Stimulated activated CD8-positive, alpha-beta memory T cell treated with anti-CD3 and anti-CD28 coated beads, Interleukin-7, amount 100 ng/mL, for 24 hours (primary cell): ENCODE measurements around the gene HLA-DPB1.
"Not testable (repeated sequence)": the region's sequence is repeated elsewhere in the genome, so short reads cannot be mapped to it uniquely, and the experiment has no call there.

Experiments
- DNase-seq: peaks from one replicate; pipeline ENCODE4 v3.0.0-alpha.2; 2020; ENCODE audit warnings: low read depth

HLA-DPB1 gene

DNA sequence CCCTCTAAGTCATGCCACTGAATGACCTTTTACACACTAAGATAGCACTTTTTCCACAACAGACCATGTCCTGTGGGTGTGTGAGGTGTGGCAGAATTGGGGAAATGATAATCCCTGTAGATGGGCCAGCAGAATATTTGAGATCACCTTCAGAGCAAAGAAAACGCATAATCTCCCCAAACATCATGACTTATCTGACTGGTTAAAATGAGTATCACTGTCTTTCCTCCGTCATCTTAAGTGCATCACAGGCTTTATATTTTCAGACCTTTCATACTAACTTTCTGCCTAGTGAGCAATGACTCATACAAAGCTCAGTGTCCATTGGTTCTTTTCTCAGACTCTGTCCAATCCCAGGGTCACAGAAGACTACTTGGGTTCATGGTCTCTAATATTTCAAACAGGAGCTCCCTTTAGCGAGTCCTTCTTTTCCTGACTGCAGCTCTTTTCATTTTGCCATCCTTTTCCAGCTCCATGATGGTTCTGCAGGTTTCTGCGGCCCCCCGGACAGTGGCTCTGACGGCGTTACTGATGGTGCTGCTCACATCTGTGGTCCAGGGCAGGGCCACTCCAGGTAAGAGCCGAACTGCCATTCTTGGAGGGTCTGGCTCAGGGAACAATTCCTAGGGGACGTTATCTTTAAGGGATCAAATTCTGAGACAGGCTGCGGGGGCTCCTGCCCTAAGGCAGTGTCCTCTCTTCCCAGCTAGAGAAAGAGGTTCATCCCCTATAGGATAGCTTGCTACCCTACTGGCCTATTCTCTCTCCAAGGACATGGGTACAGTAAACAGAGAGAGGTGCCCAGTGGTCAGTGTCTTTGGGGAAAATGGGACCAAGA lies at the start of gene HLA-DPB1:
HLA-DPB1 (plus strand) TSS at position 423 of the 838 bp plus-strand sequence; CDS start at position 475, 52 bp downstream.
- no peak for DNase-seq

GRCh38 chr6:33028220-33028849 lies 47.5 kb upstream of the HLA-DPB1 start:
- no peak for DNase-seq

DNA sequence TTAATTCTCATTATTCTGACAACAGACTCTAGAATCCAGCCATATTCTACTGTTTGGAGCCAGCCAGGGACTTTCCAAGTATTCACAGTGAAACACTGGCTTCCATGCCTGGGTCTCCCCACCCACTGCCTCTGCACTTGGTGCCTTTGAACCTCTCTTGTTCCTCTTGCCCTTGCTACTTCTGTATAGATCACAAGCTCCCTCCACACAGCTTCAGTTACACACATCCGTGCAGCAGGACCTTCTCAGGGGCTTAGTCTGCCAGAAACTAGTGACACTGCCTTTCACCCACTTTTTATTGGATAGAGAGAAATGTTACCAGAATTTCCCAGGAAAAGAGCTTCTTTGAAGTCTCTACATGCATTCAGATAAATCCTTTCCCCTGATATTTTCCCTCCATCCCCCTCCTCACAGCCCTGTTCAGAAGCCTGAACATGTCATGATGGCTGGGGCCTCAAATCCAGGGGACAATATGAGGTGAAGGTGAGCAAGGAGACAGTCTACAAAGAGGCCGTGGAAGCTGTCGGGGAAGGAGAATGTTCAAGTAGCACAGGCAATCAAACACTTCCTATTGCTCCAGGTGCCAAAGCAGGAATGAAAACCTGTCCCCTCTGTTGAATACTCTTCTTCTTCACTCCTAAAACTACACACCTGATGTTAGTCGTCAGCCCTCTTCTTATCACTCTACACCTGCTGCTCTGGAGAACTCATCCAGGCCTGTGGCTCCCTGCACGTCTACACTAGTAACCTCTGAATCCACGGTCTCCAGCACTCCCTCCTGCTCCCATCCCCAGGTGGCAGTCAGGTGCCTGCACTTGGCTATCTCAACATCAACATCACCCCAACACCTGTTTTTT lies 46.2 kb upstream of the HLA-DPB1 start:
- no peak for DNase-seq

DNA sequence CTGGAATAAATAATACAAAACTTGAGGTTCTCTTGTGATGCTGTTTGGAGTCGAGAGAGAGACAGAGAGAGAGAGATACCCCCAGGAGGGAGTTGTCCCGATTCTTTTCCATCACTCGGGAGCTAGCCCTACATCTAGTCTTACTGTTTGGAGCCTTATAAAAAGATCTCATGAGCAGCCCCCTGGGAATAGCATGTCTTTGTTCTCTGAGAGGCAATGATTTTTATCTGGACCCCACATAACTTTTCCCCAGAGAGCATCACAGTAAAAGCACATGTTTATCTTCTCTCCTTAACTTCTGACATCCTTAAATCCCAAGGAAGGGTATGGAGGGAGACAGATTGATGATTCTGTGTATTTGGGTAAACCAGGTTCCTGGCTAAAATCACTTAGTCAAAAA lies 45.5 kb upstream of the HLA-DPB1 start:
- DNase-seq = no peak

DNA sequence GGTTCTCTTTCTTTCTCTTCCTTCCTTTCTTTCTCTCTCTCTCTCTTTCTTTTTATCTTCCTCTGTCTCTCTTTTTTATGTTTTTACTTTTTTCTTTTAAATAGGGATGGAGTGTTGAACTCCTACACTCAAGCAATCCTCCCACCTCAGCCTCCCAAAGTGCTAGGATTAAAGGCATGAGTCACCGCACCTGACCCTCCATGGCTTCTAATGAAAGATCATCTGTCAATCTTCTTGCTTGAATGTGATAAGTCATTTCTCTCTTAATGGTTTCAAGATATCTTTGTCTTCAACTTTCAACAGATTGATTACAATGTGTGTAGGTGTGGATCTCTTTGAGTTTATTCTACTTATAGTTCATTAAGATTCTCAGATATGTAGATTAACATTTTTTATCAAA lies 41.2 kb upstream of the HLA-DPB1 start:
- no peak for DNase-seq

GRCh38 chr6:33036535-33036934 lies 39.3 kb upstream of the HLA-DPB1 start:
- DNase-seq = no peak

DNA sequence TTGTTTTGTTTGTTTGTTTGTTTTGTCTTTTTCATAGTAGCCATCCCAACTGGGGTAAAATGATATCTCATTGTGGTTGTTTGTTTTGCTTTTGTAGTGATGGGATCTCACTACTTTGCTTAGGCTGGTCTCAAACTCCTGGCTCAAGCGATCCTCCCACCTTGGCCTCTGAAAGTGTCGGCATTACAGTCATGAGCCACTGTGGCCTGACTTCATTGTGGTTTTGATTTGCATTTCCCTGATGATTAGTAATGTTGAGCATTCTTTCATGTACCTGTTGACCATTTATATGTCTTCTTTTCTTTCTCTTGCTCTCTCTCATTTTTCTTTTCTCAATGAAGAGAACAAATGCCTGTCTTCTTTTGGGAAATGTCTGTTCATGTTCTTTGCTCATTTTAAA lies 35.6 kb upstream of the HLA-DPB1 start:
- no peak for DNase-seq

DNA sequence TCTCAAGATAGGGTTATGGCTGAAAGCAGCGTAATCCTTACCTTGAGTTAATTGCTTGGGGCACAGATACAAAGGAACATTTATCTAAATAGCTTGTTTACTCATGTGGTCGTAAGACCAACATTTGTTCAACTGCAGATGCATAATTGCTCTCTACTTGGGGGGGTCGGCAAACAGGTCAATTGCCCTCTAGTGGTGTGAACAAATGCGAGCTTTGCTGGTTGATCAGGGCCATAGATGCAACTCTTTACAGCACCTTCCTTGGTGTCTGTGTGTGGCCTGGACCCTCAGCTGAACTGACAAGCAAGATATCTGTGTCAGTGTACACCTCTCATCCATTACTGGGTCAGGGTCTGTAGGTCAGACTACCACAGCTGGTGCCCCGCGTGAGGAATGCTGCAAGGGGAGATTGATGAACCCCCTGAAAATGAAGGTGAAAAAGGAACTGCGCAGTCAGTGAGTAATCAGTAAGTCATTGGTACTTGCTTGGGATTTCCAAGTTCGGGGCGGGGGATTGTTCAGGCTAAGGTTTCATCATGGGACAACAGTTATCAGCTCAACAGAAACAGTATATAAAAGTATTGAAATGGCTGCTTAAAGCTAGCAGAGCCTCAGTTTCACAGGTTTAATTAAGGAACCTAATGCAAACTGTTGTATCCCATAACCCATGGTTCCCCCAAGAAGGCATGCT lies 26.3 kb upstream of the HLA-DPB1 start:
- DNase-seq = no peak

- DNase-seq = no peak
Measured at GRCh38 chr6:33050014-33050810, 25.6 kb upstream of the HLA-DPB1 start.

DNA sequence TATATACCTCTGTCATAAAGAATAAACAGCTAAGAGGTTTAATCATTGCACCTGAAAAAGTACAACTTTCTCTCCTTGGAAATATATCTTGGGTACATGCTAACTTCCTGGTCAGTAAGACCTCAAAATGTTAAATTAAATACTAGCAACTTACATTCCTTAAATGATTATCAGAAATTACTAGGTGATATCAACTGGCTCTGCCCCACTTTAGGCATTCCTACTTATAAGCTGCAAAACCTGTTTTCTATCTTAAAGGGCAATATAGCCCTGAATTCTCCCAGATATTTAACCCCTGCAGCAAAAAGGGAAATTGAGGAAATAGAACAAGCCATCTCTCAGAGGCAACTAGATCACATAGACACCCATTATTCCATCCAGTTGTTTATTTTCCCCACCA lies 23.2 kb upstream of the HLA-DPB1 start:
- no peak for DNase-seq

GRCh38 chr6:33053230-33053629 lies 22.6 kb upstream of the HLA-DPB1 start:
- DNase-seq = no peak

DNA sequence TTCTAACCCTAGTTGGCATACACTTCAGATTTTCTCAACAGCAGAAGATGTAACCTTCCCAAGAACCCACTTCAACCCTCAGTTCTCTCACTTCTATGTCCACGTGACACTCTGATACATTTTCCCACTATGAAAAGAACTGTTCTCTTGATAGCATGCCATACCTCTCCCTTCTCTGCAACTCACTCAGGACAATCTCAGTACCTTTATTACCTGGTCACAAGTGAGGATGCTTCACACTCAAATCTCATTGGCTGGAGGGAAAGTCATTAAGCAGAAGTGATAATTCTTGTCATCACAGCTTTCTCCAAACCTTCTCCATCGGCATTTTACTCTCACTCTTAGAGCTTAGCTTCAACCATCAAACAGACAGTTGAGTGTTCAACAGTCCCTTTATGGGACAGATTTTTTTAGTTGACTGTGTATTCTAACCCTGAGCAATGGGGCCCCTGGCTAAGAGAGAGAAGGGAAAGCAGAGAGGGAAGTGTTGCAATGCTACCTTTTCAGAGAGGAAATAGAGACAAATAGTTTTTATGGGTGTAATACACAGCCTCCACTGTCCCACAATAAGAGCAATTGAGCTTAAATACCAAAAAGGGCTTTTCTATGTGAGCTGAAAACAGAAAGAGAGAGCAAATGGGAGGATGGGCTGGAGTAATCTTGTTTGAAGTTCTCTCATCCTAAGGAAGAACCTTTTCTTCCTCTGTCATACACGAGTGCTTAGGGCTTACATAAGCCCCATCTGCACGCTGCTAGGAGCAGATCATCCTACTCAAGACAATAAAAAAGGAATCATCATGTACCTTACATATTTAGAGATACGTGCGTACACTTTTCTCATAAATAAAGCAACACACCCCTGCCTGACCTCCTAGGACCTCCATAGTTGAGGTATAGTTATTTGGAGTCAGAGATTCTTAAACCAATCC lies 18.3 kb upstream of the HLA-DPB1 start:
- DNase-seq = no peak

- no peak for DNase-seq
Measured at GRCh38 chr6:33061987-33062386, 13.8 kb upstream of the HLA-DPB1 start.

- DNase-seq = not testable (repeated sequence)
Measured at GRCh38 chr6:33063435-33063834, 12.4 kb upstream of the HLA-DPB1 start.

- no peak for DNase-seq
Measured at GRCh38 chr6:33064723-33065122, 11.1 kb upstream of the HLA-DPB1 start.

- DNase-seq = no peak
Measured at GRCh38 chr6:33065312-33065711, 10.5 kb upstream of the HLA-DPB1 start.

DNA sequence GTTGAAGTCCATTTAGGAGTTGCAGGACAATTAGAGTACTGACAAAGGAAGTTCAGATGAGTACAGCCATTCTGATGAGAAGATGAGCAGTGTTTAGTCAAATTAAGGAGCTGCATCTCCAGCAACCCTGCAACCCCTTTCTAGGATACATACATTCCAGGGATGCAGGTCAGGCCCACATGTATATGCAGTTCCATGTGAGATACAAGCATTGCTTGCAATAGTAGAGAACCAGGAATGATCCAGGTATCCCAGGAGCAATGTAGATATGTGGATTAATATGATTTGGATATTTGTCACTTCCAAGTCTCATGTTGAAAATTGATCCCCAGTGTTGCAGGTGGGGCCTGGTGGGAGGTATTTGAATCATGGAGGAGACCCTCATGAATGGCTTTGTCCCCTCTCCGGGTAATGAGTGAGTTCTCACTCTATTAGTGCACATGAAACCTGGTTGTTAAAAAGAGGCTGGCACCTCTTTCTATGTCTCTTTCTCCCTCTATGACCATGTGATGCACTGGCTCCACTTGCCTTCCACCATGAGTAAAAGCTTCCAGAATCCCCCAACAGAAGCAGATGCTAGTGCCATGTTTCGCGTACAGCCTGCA lies 8.8 kb upstream of the HLA-DPB1 start:
- no peak for DNase-seq

DNA sequence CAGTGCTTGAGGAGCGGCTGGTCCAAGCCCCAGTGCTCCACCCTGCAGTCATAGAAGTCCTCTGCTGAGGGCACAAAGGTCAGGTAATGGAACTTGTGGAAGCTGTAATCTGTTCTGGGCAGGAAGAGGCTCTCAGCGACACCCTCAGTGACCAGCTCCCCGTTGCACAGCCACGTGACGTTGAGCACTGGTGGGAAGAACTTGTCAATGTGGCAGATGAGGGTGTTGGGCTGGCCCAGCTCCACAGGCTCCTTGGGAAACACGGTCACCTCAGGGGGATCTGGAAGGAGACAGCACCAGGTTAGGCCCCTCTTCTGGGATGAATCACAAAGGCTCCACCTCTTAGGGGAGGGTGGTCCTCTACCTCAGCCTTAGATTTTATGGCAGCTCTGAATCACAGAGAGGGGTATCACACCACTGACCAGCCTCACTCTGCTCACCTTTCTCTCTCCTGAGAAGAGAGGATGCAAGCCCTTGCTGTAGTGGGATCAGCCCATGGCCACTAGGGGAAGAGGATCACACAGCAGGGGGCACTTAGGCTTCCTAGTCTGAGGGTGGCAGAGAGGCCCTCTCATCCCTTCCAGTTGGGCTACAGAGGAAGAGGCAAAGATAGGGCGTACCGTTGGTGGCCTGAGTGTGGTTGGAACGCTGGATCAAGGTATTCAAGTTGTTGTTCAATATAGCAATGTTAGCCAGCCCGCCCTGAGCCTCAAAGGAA lies 6.6 kb upstream of the HLA-DPB1 start:
- DNase-seq = no peak

- DNase-seq = no peak
Measured at GRCh38 chr6:33070909-33071308, 4.9 kb upstream of the HLA-DPB1 start.
